ENCODE measurements around the gene SSTR4. TPM values are rescaled to one million over a fixed set of nuclear protein-coding genes. Genes with fewer than 3 reads are reported as not detected.
"Not testable (repeated sequence)": the region's sequence is repeated elsewhere in the genome, so short reads cannot be mapped to it uniquely, and the experiment has no call there.

The SSTR4 gene
- polyA plus RNA-seq, 1 experiment = not detected

DNA sequence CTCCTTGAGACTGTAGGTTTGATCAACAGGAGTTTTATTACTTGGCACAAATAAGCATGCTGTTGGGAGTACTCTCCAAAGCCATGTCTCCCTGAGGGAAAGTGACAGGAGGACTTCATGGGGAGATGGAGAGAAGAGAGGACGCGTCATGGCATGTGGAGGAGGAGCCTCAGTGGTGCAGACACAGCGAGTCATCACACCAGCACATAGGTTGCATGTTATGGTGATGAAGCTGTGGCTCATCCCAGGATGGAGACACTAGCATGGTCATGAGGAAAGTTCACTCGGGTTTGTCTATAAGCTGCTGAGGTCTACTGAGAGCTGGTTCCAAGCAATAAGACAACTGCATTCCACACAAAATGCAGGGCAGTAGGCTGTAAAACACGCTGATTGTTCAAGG lies 13.2 kb upstream of the SSTR4 start:
- POLR2A ChIA-PET = no interaction called here
- Histone ChIP-seq H3K4me3 (ENCODE audit: low read depth, low read length) (no peak overlapping the region), H3K27me3 (ENCODE audit: control insufficient read depth, insufficient read depth, low read length) (no peaks in the 10 kb centered on the region), H3K36me3 (ENCODE audit: control insufficient read depth, insufficient read depth, low read length) (no peaks in the 10 kb centered on the region)
- DNase-seq (ENCODE audit: low read depth) = no peak
- CTCF ChIA-PET = no interaction called here
- TF ChIP-seq, protein P1, sequence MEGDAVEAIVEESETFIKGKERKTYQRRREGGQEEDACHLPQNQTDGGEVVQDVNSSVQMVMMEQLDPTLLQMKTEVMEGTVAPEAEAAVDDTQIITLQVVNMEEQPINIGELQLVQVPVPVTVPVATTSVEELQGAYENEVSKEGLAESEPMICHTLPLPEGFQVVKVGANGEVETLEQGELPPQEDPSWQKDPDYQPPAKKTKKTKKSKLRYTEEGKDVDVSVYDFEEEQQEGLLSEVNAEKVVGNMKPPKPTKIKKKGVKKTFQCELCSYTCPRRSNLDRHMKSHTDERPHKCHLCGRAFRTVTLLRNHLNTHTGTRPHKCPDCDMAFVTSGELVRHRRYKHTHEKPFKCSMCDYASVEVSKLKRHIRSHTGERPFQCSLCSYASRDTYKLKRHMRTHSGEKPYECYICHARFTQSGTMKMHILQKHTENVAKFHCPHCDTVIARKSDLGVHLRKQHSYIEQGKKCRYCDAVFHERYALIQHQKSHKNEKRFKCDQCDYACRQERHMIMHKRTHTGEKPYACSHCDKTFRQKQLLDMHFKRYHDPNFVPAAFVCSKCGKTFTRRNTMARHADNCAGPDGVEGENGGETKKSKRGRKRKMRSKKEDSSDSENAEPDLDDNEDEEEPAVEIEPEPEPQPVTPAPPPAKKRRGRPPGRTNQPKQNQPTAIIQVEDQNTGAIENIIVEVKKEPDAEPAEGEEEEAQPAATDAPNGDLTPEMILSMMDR (IDR thresholded peaks at IDR 0.05; ENCODE audit: insufficient read depth, low read depth, low read length) = no peak

DNA sequence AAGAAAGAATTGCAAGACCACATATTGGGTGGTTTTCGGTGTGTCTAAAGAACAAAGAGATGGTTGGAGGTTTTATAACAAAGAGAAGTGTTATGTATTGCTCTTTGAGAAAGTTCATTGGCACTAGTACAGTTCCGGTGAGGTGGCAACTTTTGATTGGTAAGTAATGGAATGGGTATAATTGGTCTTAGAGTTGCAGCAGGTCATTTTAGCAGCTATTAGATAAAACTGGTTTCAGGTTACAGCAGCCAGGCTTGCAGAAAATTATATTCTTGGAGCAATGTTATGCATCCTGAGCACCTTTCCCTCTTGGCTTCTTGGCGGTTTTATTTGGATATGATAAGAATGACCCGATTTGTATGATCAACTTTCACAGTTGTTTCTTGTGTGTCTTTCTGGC lies 12.3 kb upstream of the SSTR4 start:
- H3K36me3 ChIP-seq (ENCODE audit: control insufficient read depth, insufficient read depth, low read length) = no peaks in the 10 kb centered on the region
- ChIA-PET CTCF (interaction anchor here (0.6 kb wide), 1 partner anchor 16 kb away, joined by 3 read pairs; no protein-coding TSS in a partner anchor), POLR2A (no interaction called here)
- DNase-seq (ENCODE audit: low read depth) = no peak
- H3K4me3 ChIP-seq (ENCODE audit: low read depth, low read length) = no peak overlapping the region
- TF ChIP-seq, protein P1 (IDR thresholded peaks at IDR 0.05; ENCODE audit: insufficient read depth, low read depth, low read length) = no peak
- H3K27me3 ChIP-seq (ENCODE audit: control insufficient read depth, insufficient read depth, low read length) = no peaks in the 10 kb centered on the region

DNA sequence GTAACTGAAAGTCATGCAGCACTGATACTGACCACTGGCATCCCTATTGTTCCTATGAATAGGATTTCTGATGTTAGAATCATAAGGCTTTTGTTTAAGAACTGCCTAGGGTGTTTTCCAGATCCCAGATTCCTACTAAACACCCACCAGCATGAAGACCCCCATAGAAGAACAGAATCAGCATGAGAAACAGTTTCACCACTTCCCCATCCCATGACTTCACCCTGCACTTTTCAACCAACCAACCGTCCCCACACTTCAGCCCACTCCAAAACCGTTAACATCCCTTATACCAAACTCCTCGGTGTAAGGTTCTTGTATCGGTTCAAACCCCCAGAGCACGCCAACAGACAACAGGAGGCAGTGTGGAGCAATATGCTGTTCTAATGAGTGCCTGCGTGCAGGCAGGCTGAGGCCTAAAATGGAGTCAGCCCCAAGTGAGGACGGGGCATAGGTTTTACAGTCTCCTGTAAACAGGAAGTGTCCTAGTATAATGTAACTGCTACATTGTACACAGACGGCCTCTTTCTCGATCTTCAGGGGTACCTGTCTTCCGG lies 11.4 kb upstream of the SSTR4 start:
- ChIA-PET CTCF (no interaction called here), POLR2A (no interaction called here)
- TF ChIP-seq, protein P1 (IDR thresholded peaks at IDR 0.05; ENCODE audit: insufficient read depth, low read depth, low read length) = no peak
- no peak overlapping the region for H3K4me3 ChIP-seq (ENCODE audit: low read depth, low read length)
- no peak for DNase-seq (ENCODE audit: low read depth)
- H3K36me3 ChIP-seq (ENCODE audit: control insufficient read depth, insufficient read depth, low read length) = no peaks in the 10 kb centered on the region
- no peaks in the 10 kb centered on the region for H3K27me3 ChIP-seq (ENCODE audit: control insufficient read depth, insufficient read depth, low read length)

DNA sequence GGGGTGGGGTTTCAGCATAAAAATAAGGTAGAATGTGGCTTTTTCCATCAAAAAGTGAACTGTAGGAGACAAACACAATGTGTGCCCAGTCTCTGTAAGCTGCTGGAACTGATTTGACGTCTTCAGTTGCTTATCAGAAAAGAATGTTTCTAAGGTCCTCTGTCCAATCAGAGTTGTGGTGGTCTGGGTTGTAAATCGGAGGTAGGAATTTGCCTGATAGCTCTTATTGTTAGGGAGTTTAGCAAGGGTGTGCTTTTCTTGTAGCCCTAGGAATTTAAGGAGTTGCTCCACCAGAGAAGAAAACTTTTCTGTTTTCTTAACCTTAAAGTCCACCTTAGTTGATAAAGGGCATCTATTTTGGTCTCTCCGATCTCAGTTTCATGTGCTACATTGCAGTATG lies 10.4 kb upstream of the SSTR4 start:
- no peaks in the 10 kb centered on the region for H3K36me3 ChIP-seq (ENCODE audit: control insufficient read depth, insufficient read depth, low read length)
- DNase-seq (ENCODE audit: low read depth) = no peak
- TF ChIP-seq, protein P1 (IDR thresholded peaks at IDR 0.05; ENCODE audit: insufficient read depth, low read depth, low read length) = no peak
- no peaks in the 10 kb centered on the region for H3K27me3 ChIP-seq (ENCODE audit: control insufficient read depth, insufficient read depth, low read length)
- ChIA-PET POLR2A (no interaction called here), CTCF (no interaction called here)
- no peak overlapping the region for H3K4me3 ChIP-seq (ENCODE audit: low read depth, low read length)

DNA sequence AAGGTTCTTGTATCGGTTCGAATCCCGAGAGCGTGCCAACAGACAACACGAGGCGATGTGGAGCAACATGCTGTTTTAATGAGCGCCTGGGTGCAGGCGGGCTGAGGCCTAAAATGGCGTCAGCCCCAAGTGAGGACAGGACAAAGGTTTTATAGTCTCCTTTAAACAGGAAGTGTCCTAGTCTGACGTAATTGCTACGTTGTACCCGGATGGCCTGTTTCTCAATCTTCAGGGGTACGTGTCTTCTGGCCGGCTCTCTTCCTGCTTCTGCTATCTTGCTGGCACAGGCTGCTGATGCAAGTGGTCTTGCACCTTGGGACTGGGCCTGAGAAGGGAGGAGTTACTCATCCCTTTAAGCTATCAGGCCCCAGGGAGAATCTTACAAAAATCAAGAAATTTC lies 9.6 kb upstream of the SSTR4 start:
- POLR2A ChIA-PET; CTCF ChIA-PET; H3K4me3 ChIP-seq (ENCODE audit: low read depth, low read length); H3K27me3 ChIP-seq (ENCODE audit: control insufficient read depth, insufficient read depth, low read length); DNase-seq (ENCODE audit: low read depth); H3K36me3 ChIP-seq (ENCODE audit: control insufficient read depth, insufficient read depth, low read length): not testable (repeated sequence)

DNA sequence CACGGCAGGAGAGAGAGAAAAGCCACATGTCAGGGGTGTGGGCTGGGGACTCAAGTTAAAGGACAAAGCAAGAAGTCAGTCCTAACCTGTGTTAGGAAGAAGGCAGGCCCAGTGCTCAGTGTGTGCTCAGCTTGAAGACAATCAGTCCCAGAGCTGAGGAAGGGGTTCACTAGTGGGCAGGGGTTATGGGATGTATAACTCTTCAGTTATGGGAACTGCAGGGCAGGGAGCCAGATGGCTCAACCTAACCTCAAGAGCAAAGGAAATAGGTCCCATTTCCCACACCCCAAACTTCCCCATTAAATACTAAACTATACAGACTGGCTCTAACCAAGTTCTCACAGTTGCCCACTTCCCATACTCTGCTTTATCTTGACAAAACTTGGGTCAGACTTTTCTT lies 7.4 kb upstream of the SSTR4 start:
- ChIA-PET CTCF (interaction anchor here (0.9 kb wide), 1 partner anchor 10 kb away, joined by 3 read pairs; no protein-coding TSS in a partner anchor), POLR2A (no interaction called here)
- H3K36me3 ChIP-seq (ENCODE audit: control insufficient read depth, insufficient read depth, low read length) = no peaks in the 10 kb centered on the region
- DNase-seq (ENCODE audit: low read depth) = no peak
- H3K27me3 ChIP-seq (ENCODE audit: control insufficient read depth, insufficient read depth, low read length) = no peaks in the 10 kb centered on the region
- H3K4me3 ChIP-seq (ENCODE audit: low read depth, low read length) = no peak overlapping the region
- TF ChIP-seq, protein P1 (IDR thresholded peaks at IDR 0.05; ENCODE audit: insufficient read depth, low read depth, low read length) = no peak

Measured in BJ (cell line).